Neural progenitor cell (in vitro differentiated cells): ENCODE measurements around the gene VPS33B.

Experiments used
- CTCF ChIP-seq: fragments of 200-600 bp; sonication (generic); IDR thresholded peaks from 2 replicates; pipeline ENCODE4 v1.5.1; 2017; ENCODE audit warnings: antibody characterized with exemption, mild to moderate bottlenecking
- EZH2 ChIP-seq: fragments of 200-600 bp; sonication (generic); IDR thresholded peaks from 2 replicates; pipeline ENCODE4 v1.6.1; 2017; ENCODE audit warnings: antibody characterized with exemption, mild to moderate bottlenecking, moderate library complexity
- EZH2phosphoT487 ChIP-seq: fragments of 200-600 bp; sonication (generic); IDR thresholded peaks from 2 replicates; pipeline ENCODE4 v1.6.1; 2017; ENCODE audit warnings: antibody characterized with exemption

GRCh38 chr15:90959028-90959595 lies 63.3 kb downstream of the VPS33B start:
- TF ChIP-seq CTCF = no peak
- no peak for TF ChIP-seq EZH2
- no peak for TF ChIP-seq EZH2phosphoT487
